ENCODE results near the gene SIL1. TPM values are rescaled to one million over a fixed set of nuclear protein-coding genes. Genes with fewer than 3 reads are reported as not detected.

SIL1 gene
- total and polyA plus RNA-seq, 2 of the 8 experiments (the other 6 are each of a cell fraction or from before 2014, with no cell fraction given): 8.3 to 12.8 TPM

- no peak for TF ChIP-seq CHD7 (IDR thresholded peaks at IDR 0.05; ENCODE audit: insufficient replicate concordance, low read length)
Observed at GRCh38 chr5:138963763-138964371, 234.3 kb downstream of the SIL1 start (continued).
